ENCODE data around the gene OCLN.
"Not testable (repeated sequence)": the region's sequence is repeated elsewhere in the genome, so short reads cannot be mapped to it uniquely, and the experiment has no call there.

OCLN gene, protein sequence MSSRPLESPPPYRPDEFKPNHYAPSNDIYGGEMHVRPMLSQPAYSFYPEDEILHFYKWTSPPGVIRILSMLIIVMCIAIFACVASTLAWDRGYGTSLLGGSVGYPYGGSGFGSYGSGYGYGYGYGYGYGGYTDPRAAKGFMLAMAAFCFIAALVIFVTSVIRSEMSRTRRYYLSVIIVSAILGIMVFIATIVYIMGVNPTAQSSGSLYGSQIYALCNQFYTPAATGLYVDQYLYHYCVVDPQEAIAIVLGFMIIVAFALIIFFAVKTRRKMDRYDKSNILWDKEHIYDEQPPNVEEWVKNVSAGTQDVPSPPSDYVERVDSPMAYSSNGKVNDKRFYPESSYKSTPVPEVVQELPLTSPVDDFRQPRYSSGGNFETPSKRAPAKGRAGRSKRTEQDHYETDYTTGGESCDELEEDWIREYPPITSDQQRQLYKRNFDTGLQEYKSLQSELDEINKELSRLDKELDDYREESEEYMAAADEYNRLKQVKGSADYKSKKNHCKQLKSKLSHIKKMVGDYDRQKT

DNA sequence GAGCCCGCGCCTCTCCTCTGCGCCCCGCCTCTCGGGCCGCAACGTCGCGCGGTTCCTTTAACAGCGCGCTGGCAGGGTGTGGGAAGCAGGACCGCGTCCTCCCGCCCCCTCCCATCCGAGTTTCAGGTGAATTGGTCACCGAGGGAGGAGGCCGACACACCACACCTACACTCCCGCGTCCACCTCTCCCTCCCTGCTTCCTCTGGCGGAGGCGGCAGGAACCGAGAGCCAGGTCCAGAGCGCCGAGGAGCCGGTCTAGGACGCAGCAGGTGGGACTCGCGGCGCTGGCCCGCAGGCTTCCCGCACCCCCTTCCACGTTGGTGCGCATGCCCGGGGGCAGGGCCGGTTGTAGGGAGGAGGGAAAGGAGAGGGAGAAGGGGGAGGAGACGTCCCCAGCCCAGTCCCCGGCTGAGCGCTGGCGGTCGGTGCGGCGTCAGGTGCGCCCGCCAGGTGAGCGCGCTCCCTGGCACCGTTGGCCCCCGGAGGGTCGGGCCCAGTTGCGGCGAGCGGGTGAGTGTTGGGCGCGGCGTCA, at the start of gene OCLN:
Gene OCLN, plus strand, starts transcription at position 400 of the 532 bp plus-strand sequence. CDS start 11,455 bp downstream, outside the sequence.
- peak in 1 of 2 experiments; percentile 11 for DNase-seq

GRCh38 chr5:69444127-69444754, 48.3 kb upstream of the OCLN start:
- no peak for DNase-seq

GRCh38 chr5:69449511-69449910, 43.1 kb upstream of the OCLN start:
- DNase-seq = no peak

GRCh38 chr5:69450116-69450515, 42.5 kb upstream of the OCLN start:
- DNase-seq = no peak

DNA sequence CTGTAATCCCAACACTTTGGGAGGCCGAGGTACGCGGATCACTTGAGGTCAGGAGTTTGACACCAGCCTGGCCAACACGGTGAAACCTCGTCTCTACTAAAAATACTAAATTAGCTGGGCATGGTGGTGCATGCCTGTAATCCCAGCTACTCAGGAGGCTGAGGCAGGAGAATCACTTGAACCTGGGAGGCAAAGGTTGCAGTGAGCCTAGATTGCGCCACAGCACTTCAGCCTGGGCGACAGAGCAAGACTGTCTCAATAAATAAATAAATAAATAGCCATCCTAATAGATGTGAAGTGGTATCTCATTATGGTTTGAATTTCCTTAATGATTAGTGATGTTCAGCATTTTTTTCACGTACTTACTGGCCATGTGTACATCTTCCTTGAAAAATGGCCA, 42.1 kb upstream of the OCLN start:
- DNase-seq = not testable (repeated sequence)

- DNase-seq = no peak
Measured at GRCh38 chr5:69451941-69452647, 40.5 kb upstream of the OCLN start.

DNA sequence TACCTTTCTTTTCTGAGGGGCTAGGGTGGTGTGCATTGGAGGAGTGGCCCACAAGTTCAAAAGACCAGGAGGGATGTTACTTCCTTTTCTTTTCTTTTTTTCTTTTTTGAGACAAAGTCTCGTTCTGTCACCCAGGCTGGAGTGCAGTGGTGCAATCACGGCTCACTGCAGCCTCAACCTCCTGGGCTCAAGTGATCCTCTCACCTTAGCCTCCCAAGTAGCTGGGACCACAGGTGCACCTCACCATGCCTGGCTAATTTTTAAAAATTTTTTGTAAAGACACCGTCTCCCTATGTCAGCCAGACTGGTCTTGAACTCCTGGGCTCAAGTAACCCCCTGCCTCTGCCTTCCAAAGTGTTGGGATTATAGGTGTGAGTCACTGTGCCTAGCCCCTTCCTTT, 39.1 kb upstream of the OCLN start:
- DNase-seq = not testable (repeated sequence)

- no peak for DNase-seq
Measured at GRCh38 chr5:69454460-69455249, 37.9 kb upstream of the OCLN start.

DNA sequence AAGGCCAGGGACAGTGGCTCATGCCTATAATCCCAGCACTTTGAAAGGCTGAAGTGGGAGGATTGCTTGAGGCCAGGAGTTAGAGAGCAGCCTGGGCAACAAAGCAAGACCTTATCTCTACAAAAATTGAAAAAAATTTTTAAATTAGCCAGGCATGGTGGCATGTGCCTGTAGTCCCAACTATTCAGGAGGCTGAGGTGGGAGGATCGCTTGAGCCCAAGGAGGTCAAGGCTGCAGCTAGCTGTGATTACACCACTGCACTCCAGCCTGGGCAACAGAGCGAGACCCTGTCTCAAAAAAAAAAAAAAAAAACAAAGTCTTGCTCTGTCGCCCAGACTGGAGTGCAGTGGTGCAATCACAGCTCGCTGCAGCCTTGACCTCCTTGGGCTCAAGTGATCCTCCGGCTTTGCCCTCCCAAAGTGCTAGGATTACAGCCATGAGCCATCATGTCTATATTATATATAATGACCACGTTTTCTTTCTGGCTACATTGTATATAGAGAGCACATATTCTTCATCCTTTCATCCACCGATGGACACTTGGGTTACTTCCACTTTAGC, 37.1 kb upstream of the OCLN start:
- not testable (repeated sequence) for DNase-seq

DNA sequence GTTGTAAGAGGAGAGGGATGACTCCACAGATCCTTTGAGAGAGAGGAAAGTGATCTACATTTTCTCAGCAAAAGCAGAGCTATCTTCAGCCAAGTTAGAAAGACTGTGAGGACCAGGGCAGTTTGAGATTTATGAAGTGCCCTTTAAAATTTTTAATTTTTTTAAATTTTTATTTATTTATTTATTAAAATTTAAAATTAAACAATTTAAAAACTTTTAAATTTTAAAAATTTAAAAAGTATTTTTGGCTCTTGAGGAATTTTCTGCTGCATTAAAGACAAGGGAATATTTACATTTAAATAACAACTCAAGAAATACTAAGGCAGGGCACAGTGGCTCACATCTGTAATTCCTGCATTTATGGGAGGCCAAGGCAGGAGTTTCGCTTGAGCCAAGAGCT, 30.4 kb upstream of the OCLN start:
- no peak for DNase-seq

DNA sequence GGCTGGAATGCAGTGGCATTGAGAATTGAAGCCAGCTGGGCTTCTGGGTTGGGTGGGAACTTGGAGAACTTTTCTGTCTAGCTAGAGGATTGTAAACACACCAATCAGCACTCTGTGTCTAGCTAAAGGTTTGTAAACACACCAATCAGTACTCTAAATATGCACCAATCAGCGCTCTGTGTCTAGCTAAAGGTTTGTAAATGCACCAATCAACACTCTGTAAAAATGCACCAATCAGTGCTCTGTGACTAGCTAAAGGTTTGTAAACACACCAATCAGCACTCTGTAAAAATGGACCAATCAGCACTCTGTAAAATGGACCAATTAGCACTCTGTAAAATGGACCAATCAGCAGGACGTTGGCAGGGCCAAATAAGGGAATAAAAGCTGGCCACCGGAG, 26.2 kb upstream of the OCLN start:
- not testable (repeated sequence) for DNase-seq

- no peak for DNase-seq
Measured at GRCh38 chr5:69467442-69468225, 25.0 kb upstream of the OCLN start.

DNA sequence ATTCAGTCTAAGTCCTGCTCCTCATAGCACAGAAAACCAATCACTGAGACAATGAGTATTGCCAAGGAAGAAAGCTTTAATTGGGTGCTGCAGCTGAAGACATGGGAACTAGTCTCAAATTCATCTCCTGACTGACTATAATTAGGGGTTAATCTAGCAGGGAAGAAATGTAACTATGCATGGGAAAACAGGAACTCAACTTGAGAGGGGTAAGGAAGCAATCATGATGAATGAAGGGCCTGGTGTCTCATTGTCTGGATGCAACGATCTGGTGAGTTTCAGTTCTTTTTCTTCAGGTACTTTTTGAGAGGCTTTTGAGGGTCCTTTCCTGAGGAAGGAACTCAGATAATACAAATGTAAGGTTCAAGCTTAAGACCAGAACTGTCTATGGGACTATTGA, 24.0 kb upstream of the OCLN start:
- no peak for DNase-seq

- DNase-seq = not testable (repeated sequence)
Measured at GRCh38 chr5:69471516-69471915, 21.1 kb upstream of the OCLN start.

DNA sequence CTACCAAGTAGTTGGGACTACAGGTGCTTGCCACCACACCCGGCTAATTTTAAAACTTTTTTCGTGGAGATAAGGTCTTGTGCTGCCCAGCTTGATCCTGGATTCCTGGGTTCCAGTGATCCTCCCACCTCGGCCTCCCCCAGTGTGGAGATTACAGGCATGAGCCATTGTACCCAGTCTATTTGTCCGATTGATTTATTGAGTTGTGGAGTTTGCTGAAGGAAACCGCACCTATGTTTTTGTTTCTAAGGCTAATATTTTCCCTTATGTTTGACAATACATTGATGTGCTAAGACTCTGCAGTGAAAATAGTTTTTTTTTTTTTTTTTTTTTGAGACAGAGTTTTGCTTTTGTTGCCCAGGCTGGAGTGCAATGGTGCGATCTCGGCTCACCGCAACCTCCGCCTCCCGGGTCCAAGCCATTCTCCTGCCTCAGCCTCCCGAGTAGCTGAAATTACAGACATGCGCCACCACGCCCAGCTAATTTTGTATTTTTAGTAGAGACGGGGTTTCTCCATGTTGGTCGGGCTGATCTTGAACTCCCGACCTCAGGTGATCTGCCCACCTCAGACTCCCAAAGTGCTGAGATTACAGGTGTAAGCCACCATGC, 20.0 kb upstream of the OCLN start:
- not testable (repeated sequence) for DNase-seq

DNA sequence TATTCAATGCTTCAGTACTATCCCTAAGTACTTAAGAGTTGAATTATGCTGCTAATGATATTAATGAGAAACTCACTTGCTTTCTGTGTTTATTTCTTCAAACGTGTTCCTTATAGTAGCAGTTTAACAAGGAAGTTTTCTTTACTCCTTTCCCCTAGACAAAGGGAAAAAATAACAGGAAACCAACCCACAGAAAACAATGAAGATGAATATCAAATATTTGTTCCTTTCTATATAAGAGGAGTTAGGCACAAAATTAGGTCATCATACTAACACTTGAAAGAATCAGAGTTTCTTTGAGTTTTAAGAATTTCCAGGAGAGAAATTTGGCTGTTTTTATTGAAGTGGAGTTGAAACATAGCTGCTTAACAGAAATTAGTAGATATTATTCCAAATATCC, 15.4 kb upstream of the OCLN start:
- no peak for DNase-seq

DNA sequence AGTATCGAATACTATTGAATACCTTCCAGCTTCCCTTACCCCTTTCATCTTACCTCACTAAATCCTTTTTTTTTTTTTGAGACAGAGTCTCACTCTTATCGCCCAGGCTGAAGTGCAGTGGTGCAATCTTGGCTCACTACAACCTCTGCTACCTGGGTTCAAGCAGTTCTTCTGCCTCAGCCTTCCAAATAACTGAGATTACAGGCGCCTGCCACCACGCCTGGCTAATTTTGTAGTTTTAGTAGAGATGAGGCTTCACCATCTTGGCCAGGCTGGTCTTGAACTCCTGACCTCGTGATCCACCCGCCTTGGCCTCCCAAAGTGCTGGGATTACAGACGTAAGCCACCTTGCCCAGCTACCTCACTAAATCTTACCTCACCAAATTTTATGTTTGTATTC, 14.3 kb upstream of the OCLN start:
- DNase-seq = not testable (repeated sequence)

DNA sequence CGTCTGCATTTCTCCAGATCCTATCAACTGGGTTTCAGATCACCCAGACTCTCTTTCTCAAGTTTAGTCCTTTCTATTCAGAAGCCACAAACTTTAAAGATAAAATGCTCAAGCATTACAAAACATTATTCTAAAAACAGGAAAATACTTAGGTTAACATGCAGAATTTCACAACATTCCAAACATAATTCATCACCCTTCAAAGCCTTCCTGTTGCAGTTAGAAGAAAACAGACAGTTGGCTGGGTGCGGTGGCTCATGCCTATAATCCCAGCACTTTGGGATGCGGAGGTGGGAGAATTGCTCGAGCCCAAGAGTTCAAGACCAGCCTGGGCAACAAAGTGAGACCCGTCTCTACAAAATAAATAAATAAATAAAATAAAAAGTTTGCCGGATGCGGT, 7.7 kb upstream of the OCLN start:
- no peak for DNase-seq

GRCh38 chr5:69485471-69485870, 7.1 kb upstream of the OCLN start:
- no peak for DNase-seq

GRCh38 chr5:69489246-69489645, 3.3 kb upstream of the OCLN start:
- DNase-seq = no peak

DNA sequence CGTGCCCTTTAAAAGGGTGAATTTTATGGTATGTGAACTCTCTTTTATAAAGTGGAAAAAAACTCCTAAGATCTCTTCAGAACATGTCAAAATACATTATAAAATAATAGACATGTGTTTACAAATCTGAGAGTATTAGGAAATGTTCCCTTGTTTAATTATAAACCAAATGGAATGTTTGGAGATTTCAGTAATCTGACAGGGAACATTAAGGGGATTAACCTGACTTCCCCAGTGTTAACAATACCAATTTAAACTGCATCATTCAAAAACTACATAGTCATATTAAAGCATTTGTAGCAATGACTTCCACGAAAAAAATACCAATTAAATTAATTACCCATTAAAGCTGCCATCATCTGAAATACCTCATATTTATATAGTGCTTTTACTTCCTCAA, 1.6 kb upstream of the OCLN start:
- DNase-seq = no peak

Data from stimulated activated CD4-positive, alpha-beta T cell treated with anti-CD3 and anti-CD28 coated beads, Interleukin-4, amount 100 ng/mL, for 4 hours (primary cell).